K562 (cell line): ENCODE measurements around the gene FILIP1L. TPM values are rescaled to one million over a fixed set of nuclear protein-coding genes. Genes with fewer than 3 reads are reported as not detected.

Source experiments
- ATAC-seq: fragments of 200-7000 bp; cut with Tn5 transposase; 3 replicates; pipeline ENCODE4 v1.9.1; 2020; ENCODE audit warnings: moderate library complexity
- BruUV-seq: library from RNA; stranded (reverse); fragments of 400-500 nt; replicated peaks from 2 replicates; lab custom pipeline; 2021; lab: Mats Ljungman, UMichigan
- CTCF ChIA-PET: fragments of 300-600 bp; formaldehyde crosslinking; extraction: SDS; loops from one replicate; lab custom pipeline; 2021; ENCODE audit warnings: low intra/inter-chr PET ratio; lab: Yijun Ruan, JAX
- POLR2A ChIA-PET: fragments of 300-600, 350-650 bp; sonication (Branson Sonifier 250); formaldehyde crosslinking; extraction: SDS; loops from one replicate; lab custom pipeline; 2021; ENCODE audit warnings: antibody characterized with exemption, inconsistent platforms; lab: Yijun Ruan, JAX
- DNase-seq, 4 experiments: peaks; one replicate each; pipeline versions ENCODE4 v3.0.0 to v3.0.0-alpha.2; 2011 to 2018; ENCODE audit warnings: low spot score in 3 of 4, mixed read lengths in 3 of 4; ENCODE audit errors: extremely low read depth in 1 of 4
- FAIRE-seq: peaks from 2 replicates; lab custom pipeline; 2011; peaks lifted over from hg19 to GRCh38; lab: Jason Lieb, UNC
- H2AFZ ChIP-seq: 2 replicates; pipeline ENCODE4 v1.6.0; 2011; ENCODE audit warnings: low read depth, low read length, control low read depth, inconsistent platforms
- H3K27ac ChIP-seq: fragments of 200-600 bp; 3 replicates; pipeline ENCODE4 v1.8.0; 2011; ENCODE audit warnings: low read depth, mild to moderate bottlenecking, control low read depth, inconsistent platforms, low read length, moderate library complexity, mixed read lengths; ENCODE audit errors: extremely low read depth
- H3K27me3 ChIP-seq, 2 experiments: fragments of 300-600 bp in 1 of 2; 2 replicates in 1 of 2; 3 replicates in 1 of 2; pipeline versions ENCODE4 v1.6.0 to v1.8.0; 2011; ENCODE audit warnings: inconsistent platforms in 2 of 2, low read length in 2 of 2, mild to moderate bottlenecking in 1 of 2, mixed read lengths in 1 of 2, moderate library complexity in 1 of 2; ENCODE audit not compliant: control insufficient read depth in 2 of 2, insufficient read depth in 2 of 2
- H3K36me3 ChIP-seq: fragments of 300-600 bp; 3 replicates; pipeline ENCODE4 v1.8.0; 2011; ENCODE audit warnings: mild to moderate bottlenecking, low read length, inconsistent platforms; ENCODE audit not compliant: control insufficient read depth, insufficient read depth
- H3K4me1 ChIP-seq, 2 experiments: fragments of 200-600 bp in 1 of 2; replicated peaks in 1 of 2; 2 replicates in 1 of 2; 3 replicates in 1 of 2; pipeline versions ENCODE4 v1.5.1 to v1.8.0; 2011; ENCODE audit warnings: inconsistent platforms in 2 of 2, low read length in 2 of 2, mild to moderate bottlenecking in 1 of 2, mixed read lengths in 1 of 2, moderate library complexity in 1 of 2; ENCODE audit not compliant: control insufficient read depth in 2 of 2, insufficient read depth in 2 of 2
- H3K4me2 ChIP-seq: 2 replicates; pipeline ENCODE4 v1.6.1; 2011; ENCODE audit warnings: low read length, control low read depth, inconsistent platforms, mixed read lengths; ENCODE audit not compliant: insufficient read depth
- H3K4me3 ChIP-seq: fragments of 200-600 bp; sonication (generic), shearing (Covaris generic); 2 replicates; pipeline ENCODE4 v1.5.1; 2016; ENCODE audit warnings: control low read depth, inconsistent platforms
- H3K79me2 ChIP-seq: fragments of 200-600 bp; 3 replicates; pipeline ENCODE4 v1.8.0; 2011; ENCODE audit warnings: low read length, inconsistent platforms; ENCODE audit not compliant: control insufficient read depth, insufficient read depth
- H3K9ac ChIP-seq, 2 experiments: 2 replicates each; pipeline versions ENCODE4 v1.6.0 to v1.6.1; 2011; ENCODE audit warnings: low read depth in 2 of 2, low read length in 2 of 2, control low read depth in 1 of 2, inconsistent platforms in 1 of 2, mild to moderate bottlenecking in 1 of 2, mixed read lengths in 1 of 2; ENCODE audit not compliant: insufficient read depth in 1 of 2
- H3K9me1 ChIP-seq: one replicate; pipeline ENCODE4 v1.6.0; 2011; ENCODE audit warnings: inconsistent platforms, mild to moderate bottlenecking, low read length, moderate library complexity; ENCODE audit not compliant: control insufficient read depth, insufficient read depth
- H3K9me3 ChIP-seq: replicated peaks from 2 replicates; pipeline ENCODE4 v1.5.1; 2011; ENCODE audit warnings: low read depth, low read length, inconsistent platforms; ENCODE audit not compliant: control insufficient read depth, insufficient read depth
- H4K20me1 ChIP-seq: replicated peaks from 2 replicates; pipeline ENCODE4 v1.6.1; 2011; ENCODE audit warnings: low read length, inconsistent platforms, mixed read lengths; ENCODE audit not compliant: control insufficient read depth, insufficient read depth
- HOXB6 ChIP-seq: fragments of 250-450 bp; sonication (Bioruptor Pico); IDR thresholded peaks from 2 replicates; pipeline ENCODE4 v1.5.1; 2022; ENCODE audit warnings: mild to moderate bottlenecking, borderline replicate concordance
- RAD21 ChIP-seq, 2 experiments: fragments of 250-450 bp in 1 of 2; fragments of 450-650 bp in 1 of 2; sonication (Bioruptor Pico) in 1 of 2; formaldehyde crosslinking in 1 of 2; IDR thresholded peaks in 1 of 2; conservative IDR thresholded peaks in 1 of 2; 2 replicates each; pipeline versions ENCODE4 v1.4.0 to v1.8.0; 2020 to 2022; ENCODE audit warnings: mild to moderate bottlenecking in 2 of 2, moderate library complexity in 1 of 2
- SMARCB1 ChIP-seq: IDR thresholded peaks from 2 replicates; pipeline ENCODE4 v1.6.1; 2011; ENCODE audit warnings: improper control_type of control experiment, low read depth; ENCODE audit not compliant: insufficient read length
- SMC3 ChIP-seq: conservative IDR thresholded peaks from 2 replicates; pipeline ENCODE4 v1.6.1; 2011; ENCODE audit warnings: low read depth, low read length, improper control_type of control experiment; ENCODE audit not compliant: insufficient read depth
- whole genome bisulfite sequencing: fragments of 100-300 bp; shearing (Covaris generic); methylation state at CpG from one replicate; pipeline ENCODE4 v1.1.6; 2016; ENCODE audit warnings: low coverage, mixed read lengths; ENCODE audit not compliant: insufficient coverage; ENCODE audit errors: missing lambda C conversion rate; 5-methylcytosine and 5-hydroxymethylcytosine counted together
- in situ Hi-C: fragments of 300-500 bp; cut with MboI; formaldehyde crosslinking; loops from 4 replicates; pipeline ENCODE4 v1.15.0; 2018; ENCODE audit warnings: inconsistent platforms, mixed read lengths
- intact Hi-C: fragments of 100-400 bp; cut with micrococcal nuclease; formaldehyde crosslinking; loops from 2 replicates; pipeline ENCODE4 v1.14.2; 2022
- polyA plus RNA-seq, 8 experiments: library from polyadenylated mRNA; depleted of rRNA in 4 of 8; stranded (reverse) in 5 of 8; unstranded in 3 of 8; fragments of >200 nt; fragmentation: Nextera tagmentation in 2 of 8; fragmentation: Illumina TruSeq in 1 of 8; extraction: Ambion mirVana in 2 of 8; extraction: Trizol in 1 of 8; gene quantifications; 2 replicates each; pipeline versions ENCODE4 v1.2.1 to v1.2.3, GENCODE V29; 2011 to 2014; ENCODE audit warnings: inconsistent platforms in 1 of 8, missing spikeins in 1 of 8
- total RNA-seq, 7 experiments: library from RNA; depleted of rRNA in 6 of 7; stranded (reverse); fragments of >200 nt in 6 of 7; fragmentation: Illumina TruSeq in 2 of 7; extraction: Trizol in 2 of 7; gene quantifications; 2 replicates each; pipeline versions ENCODE4 v1.2.1 to v1.2.3, GENCODE V29; 2011 to 2021; ENCODE audit warnings: low replicate concordance in 1 of 7
- TF ChIP-seq, protein P1 (sequence below): fragments of 450-650 bp; formaldehyde crosslinking; IDR thresholded peaks from 2 replicates; pipeline ENCODE4 v1.4.0; 2020; ENCODE audit warnings: mild to moderate bottlenecking, moderate library complexity
- TF ChIP-seq, protein P2 (sequence below), 3 experiments: IDR thresholded peaks in 2 of 3; conservative IDR thresholded peaks in 1 of 3; 2 replicates each; pipeline ENCODE4 v1.5.1; 2011 to 2012; ENCODE audit warnings: low read length in 3 of 3, mild to moderate bottlenecking in 3 of 3, control low read depth in 2 of 3, improper control_type of control experiment in 1 of 3, inconsistent platforms in 1 of 3, low read depth in 1 of 3, mixed read lengths in 1 of 3, moderate library complexity in 1 of 3; ENCODE audit not compliant: insufficient read depth in 2 of 3
- TF ChIP-seq, protein P3 (sequence below), 2 experiments: fragments of 450-650 bp; formaldehyde crosslinking in 1 of 2; IDR thresholded peaks; 2 replicates each; pipeline versions ENCODE4 v1.4.0 to v1.6.1; 2014 to 2020; ENCODE audit warnings: mild to moderate bottlenecking in 2 of 2, borderline replicate concordance in 1 of 2, low read depth in 1 of 2

FILIP1L gene
- total and polyA plus RNA-seq, 9 of the 15 experiments (the other 6 are each of a cell fraction or from before 2014, with no cell fraction given) = 0.50 to 2.1 (median 1.1) TPM

DNA sequence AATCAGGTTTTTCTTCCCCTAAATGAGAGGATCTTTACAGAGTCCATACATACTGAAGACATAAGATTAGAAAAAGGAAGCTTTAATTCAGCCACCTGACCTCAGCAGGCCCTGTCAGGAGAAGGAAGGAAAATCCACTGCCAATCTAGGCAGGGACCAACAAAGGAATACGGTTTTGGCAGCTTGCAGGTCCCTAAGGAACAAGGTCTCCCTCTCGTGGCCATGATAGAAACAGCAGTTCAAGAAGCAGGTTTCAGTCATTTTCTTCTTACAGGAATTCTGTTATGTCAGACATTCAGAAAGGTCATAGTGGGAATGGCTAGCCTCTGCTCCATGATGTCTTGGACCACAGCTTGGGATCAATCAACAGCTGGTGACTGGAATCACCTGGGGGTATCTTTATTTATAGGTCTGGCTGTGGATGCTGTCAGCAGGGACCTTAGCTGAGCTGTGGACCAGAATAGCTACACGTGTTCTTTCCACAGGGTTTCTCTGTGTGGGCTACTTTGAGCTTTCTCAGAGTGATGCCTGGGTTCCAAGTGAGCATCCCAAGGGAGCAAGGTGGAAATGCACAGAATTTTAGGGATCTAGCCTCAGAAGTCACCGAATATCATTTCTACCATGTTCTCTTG lies 306.0 kb downstream of the FILIP1L start:
- Histone ChIP-seq H2AFZ (no peak overlapping the region), H4K20me1 (0 out of 2 replicates have a peak, but pooled peaks cover 7% of the 10 kb centered on the region), H3K4me1 (no peaks in the 10 kb centered on the region), H3K79me2 (no peaks in the 10 kb centered on the region), H3K4me2 (no peak overlapping the region), H3K9ac (no peak overlapping the region), H3K36me3 (no peaks in the 10 kb centered on the region), H3K27ac (no peak overlapping the region), H3K4me3 (no peak overlapping the region), H3K9me3 (peaks cover 4% of the 10 kb centered on the region; the same call in 1 of the 2 replicates), H3K27me3 (no peaks in the 10 kb centered on the region), H3K9me1 (no peaks in the 10 kb centered on the region)
- POLR2A ChIA-PET = no interaction called here
- intact Hi-C loops = loop anchor here (5.0 kb wide), 1 partner anchor 161 kb away; no protein-coding TSS in a partner anchor
- no TSS peak for BruUV-seq
- WGBS = 16% methylated on average over 4 of the region's 4 CpGs
- FAIRE-seq = peak; percentile 83
- TF ChIP-seq, protein P1, sequence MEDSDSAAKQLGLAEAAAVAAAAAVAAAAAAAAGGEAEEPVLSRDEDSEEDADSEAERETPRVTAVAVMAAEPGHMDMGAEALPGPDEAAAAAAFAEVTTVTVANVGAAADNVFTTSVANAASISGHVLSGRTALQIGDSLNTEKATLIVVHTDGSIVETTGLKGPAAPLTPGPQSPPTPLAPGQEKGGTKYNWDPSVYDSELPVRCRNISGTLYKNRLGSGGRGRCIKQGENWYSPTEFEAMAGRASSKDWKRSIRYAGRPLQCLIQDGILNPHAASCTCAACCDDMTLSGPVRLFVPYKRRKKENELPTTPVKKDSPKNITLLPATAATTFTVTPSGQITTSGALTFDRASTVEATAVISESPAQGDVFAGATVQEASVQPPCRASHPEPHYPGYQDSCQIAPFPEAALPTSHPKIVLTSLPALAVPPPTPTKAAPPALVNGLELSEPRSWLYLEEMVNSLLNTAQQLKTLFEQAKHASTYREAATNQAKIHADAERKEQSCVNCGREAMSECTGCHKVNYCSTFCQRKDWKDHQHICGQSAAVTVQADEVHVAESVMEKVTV (CRISPR knock-in tag) = 0 out of 2 replicates have a peak, but pooled peaks have one; percentile 36
- TF ChIP-seq SMC3 (0 out of 2 replicates have a peak, but pooled peaks have one; percentile 26), HOXB6 (CRISPR knock-in tag) (no peak), SMARCB1 (no peak), RAD21 (CRISPR knock-in tag; conservative IDR thresholded peaks at IDR 0.05 in 1 of 2, IDR thresholded peaks at IDR 0.05 in 1 of 2) (peak; percentile 46 to 63)
- TF ChIP-seq, protein P2, sequence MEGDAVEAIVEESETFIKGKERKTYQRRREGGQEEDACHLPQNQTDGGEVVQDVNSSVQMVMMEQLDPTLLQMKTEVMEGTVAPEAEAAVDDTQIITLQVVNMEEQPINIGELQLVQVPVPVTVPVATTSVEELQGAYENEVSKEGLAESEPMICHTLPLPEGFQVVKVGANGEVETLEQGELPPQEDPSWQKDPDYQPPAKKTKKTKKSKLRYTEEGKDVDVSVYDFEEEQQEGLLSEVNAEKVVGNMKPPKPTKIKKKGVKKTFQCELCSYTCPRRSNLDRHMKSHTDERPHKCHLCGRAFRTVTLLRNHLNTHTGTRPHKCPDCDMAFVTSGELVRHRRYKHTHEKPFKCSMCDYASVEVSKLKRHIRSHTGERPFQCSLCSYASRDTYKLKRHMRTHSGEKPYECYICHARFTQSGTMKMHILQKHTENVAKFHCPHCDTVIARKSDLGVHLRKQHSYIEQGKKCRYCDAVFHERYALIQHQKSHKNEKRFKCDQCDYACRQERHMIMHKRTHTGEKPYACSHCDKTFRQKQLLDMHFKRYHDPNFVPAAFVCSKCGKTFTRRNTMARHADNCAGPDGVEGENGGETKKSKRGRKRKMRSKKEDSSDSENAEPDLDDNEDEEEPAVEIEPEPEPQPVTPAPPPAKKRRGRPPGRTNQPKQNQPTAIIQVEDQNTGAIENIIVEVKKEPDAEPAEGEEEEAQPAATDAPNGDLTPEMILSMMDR (IDR thresholded peaks at IDR 0.05 in 2 of 3, conservative IDR thresholded peaks at IDR 0.05 in 1 of 3; ENCODE audit: insufficient read depth in 2 of 3, low read depth in 1 of 3, low read length in 3 of 3) = peak; percentile 54 to 70 (median 68)
- TF ChIP-seq, protein P3, sequence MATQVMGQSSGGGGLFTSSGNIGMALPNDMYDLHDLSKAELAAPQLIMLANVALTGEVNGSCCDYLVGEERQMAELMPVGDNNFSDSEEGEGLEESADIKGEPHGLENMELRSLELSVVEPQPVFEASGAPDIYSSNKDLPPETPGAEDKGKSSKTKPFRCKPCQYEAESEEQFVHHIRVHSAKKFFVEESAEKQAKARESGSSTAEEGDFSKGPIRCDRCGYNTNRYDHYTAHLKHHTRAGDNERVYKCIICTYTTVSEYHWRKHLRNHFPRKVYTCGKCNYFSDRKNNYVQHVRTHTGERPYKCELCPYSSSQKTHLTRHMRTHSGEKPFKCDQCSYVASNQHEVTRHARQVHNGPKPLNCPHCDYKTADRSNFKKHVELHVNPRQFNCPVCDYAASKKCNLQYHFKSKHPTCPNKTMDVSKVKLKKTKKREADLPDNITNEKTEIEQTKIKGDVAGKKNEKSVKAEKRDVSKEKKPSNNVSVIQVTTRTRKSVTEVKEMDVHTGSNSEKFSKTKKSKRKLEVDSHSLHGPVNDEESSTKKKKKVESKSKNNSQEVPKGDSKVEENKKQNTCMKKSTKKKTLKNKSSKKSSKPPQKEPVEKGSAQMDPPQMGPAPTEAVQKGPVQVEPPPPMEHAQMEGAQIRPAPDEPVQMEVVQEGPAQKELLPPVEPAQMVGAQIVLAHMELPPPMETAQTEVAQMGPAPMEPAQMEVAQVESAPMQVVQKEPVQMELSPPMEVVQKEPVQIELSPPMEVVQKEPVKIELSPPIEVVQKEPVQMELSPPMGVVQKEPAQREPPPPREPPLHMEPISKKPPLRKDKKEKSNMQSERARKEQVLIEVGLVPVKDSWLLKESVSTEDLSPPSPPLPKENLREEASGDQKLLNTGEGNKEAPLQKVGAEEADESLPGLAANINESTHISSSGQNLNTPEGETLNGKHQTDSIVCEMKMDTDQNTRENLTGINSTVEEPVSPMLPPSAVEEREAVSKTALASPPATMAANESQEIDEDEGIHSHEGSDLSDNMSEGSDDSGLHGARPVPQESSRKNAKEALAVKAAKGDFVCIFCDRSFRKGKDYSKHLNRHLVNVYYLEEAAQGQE (IDR thresholded peaks at IDR 0.05; ENCODE audit: borderline replicate concordance) = peak; percentile 16; the same call in 1 of the 2 replicates
- TF ChIP-seq, protein P3 (CRISPR knock-in tag; IDR thresholded peaks at IDR 0.05; ENCODE audit: low read depth) = no peak
- in situ Hi-C loops = no loop called here
- peak; percentile 41 to 58 (median 50) for DNase-seq
- ATAC-seq = peak; percentile 64
- CTCF ChIA-PET = interaction anchor here (1.7 kb wide), 1 partner anchor 163 kb away, joined by 3 read pairs; no protein-coding TSS in a partner anchor
